Right kidney (tissue), 9 donors: ENCODE measurements around the gene ZNF543.
"Not testable (repeated sequence)": the region's sequence is repeated elsewhere in the genome, so short reads cannot be mapped to it uniquely, and the experiment has no call there.

Experiments
- DNase-seq: peaks from one replicate; pipeline ENCODE4 v3.0.0-alpha.2; 2016
- long read RNA-seq, 8 donors: transcript quantifications; one replicate each; lab custom pipeline, GENCODE V29; 2026

Gene ZNF543
- long read RNA-seq, donor 1, partial matches to known transcripts = 0 of 3 reads
- long read RNA-seq, donor 1, other reads (novel, unspliced or antisense) = 0 of 3 reads
- long read RNA-seq, donor 2, partial matches to known transcripts = 0 of 3 reads
- long read RNA-seq, donor 2, other reads (novel, unspliced or antisense) = 0 of 3 reads
- long read RNA-seq, donor 3, partial matches to known transcripts = 0 of 3 reads
- long read RNA-seq, donor 3, other reads (novel, unspliced or antisense) = 0 of 3 reads
- long read RNA-seq, donor 4, partial matches to known transcripts = 0 of 2 reads
- long read RNA-seq, donor 4, other reads (novel, unspliced or antisense) = 0 of 2 reads
- long read RNA-seq, donor 5, partial matches to known transcripts = 0 of 2 reads
- long read RNA-seq, donor 5, other reads (novel, unspliced or antisense) = 0 of 2 reads
- long read RNA-seq, donor 6, partial matches to known transcripts = 0 of 2 reads
- long read RNA-seq, donor 6, other reads (novel, unspliced or antisense) = 0 of 2 reads
- long read RNA-seq, donor 7, partial matches to known transcripts = 0 of 3 reads
- long read RNA-seq, donor 7, other reads (novel, unspliced or antisense) = 0 of 3 reads
- long read RNA-seq, donor 8, partial matches to known transcripts = 0 of 2 reads
- long read RNA-seq, donor 8, other reads (novel, unspliced or antisense) = 0 of 2 reads

GRCh38 chr19:57320180-57321084 is at the start of gene ZNF543:
TSS of gene ZNF543 (plus strand) at chr19:57320472. CDS start at chr19:57320854, 382 bp downstream.
- DNase-seq = peak; percentile 87

- DNase-seq = no peak
These were observed 49.0 kb upstream of the ZNF543 start for GRCh38 chr19:57271280-57271679.

- DNase-seq = no peak
These were observed 47.3 kb upstream of the ZNF543 start for GRCh38 chr19:57273014-57273413.

- no peak for DNase-seq
These were observed 43.8 kb upstream of the ZNF543 start for GRCh38 chr19:57276430-57276829.

GRCh38 chr19:57278481-57278880 is 41.8 kb upstream of the ZNF543 start:
- DNase-seq = not testable (repeated sequence)

GRCh38 chr19:57279418-57280164 is 40.7 kb upstream of the ZNF543 start:
- peak; percentile 92 for DNase-seq

- DNase-seq = peak; percentile 93
These were observed 39.9 kb upstream of the ZNF543 start, which contains the start of gene ZNF460 for GRCh38 chr19:57280165-57280961. TSS of gene ZNF460 (plus strand) at chr19:57280485. CDS start at chr19:57280807, 322 bp downstream.

- DNase-seq = no peak
These were observed 39.3 kb upstream of the ZNF543 start for GRCh38 chr19:57280962-57281400.

- DNase-seq = no peak
These were observed 38.1 kb upstream of the ZNF543 start for GRCh38 chr19:57282011-57282643.

- no peak for DNase-seq
These were observed 31.9 kb upstream of the ZNF543 start for GRCh38 chr19:57288373-57288772.

GRCh38 chr19:57290970-57291369 is 29.3 kb upstream of the ZNF543 start:
- no peak for DNase-seq

GRCh38 chr19:57292547-57292946 is 27.7 kb upstream of the ZNF543 start:
- no peak for DNase-seq

- no peak for DNase-seq
These were observed 26.6 kb upstream of the ZNF543 start for GRCh38 chr19:57293719-57294118.

GRCh38 chr19:57302020-57302465 is 18.2 kb upstream of the ZNF543 start:
- no peak for DNase-seq

- DNase-seq = no peak
These were observed 17.4 kb upstream of the ZNF543 start for GRCh38 chr19:57302727-57303401.

GRCh38 chr19:57305056-57305455 is 15.2 kb upstream of the ZNF543 start:
- DNase-seq = no peak

- DNase-seq = no peak
These were observed 11.8 kb upstream of the ZNF543 start for GRCh38 chr19:57308514-57308913.

- no peak for DNase-seq
These were observed 9.5 kb upstream of the ZNF543 start for GRCh38 chr19:57310792-57311191.

- no peak for DNase-seq
These were observed 6.1 kb upstream of the ZNF543 start for GRCh38 chr19:57314146-57314545.

GRCh38 chr19:57317503-57317902 is 2.8 kb upstream of the ZNF543 start:
- peak; percentile 11 for DNase-seq
